Smooth muscle cell of the brain vasculature (primary cell): ENCODE measurements around the gene STAMBPL1.
"Not testable (repeated sequence)": the region's sequence is repeated elsewhere in the genome, so short reads cannot be mapped to it uniquely, and the experiment has no call there.

Experiments
- DNase-seq: peaks from one replicate; pipeline ENCODE4 v3.0.0-alpha.2; 2012; ENCODE audit warnings: low read depth, low spot score

STAMBPL1 gene

DNA sequence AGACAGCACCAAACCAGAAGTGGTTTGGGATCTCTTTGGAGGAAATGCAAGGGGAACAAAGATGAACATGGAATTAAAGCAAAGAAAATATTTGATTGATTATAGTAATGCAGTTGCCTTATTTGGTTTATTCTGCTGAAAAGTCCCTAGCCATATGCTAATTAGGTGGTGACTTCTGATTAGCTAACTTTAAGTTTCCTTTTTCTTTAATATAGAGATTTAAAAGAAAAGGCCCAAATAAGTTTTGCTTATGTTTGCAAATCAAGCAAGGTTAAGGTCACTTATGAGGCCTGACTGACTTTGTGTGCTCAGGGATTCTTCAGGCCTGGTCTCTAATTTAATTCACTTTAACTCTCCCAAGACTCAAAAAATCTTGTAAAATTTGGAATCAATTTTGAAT, 22.2 kb upstream of the STAMBPL1 start:
- DNase-seq: no peak

DNA sequence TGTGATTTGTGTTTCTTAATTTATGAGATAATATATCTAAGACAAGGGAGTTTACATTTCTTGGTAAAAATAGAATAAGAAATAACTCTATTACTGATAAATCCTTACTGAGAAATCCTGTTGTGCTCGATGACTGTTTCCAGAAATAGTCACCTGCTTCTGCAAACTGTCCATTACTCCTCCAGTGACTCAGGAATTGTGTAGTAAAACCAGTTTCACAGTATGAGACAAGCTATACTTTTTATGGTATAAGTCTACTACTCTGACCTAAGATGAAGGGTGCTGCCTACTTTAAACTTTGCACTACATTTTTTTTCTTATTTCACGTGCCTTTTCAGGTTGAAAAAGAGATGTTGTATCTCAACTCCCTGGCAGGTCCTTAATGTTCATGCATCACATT, 21.6 kb upstream of the STAMBPL1 start:
- DNase-seq: no peak

DNA sequence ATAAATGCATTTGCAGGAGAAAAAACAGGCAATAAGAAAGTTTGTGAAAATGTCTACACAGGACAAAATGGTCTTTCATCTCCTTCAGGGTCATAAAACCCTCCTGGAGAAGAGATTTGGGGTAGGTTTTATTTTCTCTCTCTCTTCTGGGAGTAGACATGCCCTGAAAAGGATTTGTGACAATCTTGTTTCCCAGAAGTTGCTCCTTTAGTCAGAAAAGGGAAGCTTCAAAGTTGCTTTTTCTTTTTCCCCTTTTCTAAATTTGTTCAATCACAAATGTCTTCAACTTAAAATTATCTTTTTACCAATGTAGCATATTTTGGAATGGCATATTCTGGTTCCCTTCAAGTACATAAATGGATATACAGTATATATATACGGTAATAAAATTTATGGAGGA, 19.0 kb upstream of the STAMBPL1 start:
- DNase-seq: no peak

DNA sequence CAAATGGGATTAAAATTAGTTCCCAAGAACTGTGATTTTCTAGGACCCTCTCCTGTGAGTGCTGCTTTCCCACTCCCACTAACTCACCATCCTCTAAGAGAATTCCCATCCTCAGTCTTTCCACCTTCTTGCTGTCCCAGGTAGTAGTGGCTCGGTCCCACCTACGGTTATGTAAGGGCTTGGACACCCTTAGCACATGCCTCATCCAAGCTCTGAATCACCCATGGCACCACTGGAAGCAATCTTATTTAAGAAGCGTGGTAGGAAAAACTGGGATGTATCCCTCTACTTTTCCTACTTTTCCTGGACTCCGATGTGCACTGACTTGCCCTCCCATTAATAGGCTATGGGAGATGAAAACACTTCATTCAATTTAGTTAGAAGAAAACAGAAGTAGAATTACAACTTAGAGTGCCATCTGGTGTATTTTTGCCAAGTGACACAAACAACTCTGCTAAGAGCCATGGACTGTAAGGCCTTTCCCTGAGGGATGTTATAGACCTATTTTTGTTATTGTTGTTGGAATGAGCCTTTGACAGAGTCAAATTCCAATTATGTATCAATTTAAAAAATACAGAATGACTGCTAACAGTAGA, 14.7 kb upstream of the STAMBPL1 start:
- DNase-seq: no peak

DNA sequence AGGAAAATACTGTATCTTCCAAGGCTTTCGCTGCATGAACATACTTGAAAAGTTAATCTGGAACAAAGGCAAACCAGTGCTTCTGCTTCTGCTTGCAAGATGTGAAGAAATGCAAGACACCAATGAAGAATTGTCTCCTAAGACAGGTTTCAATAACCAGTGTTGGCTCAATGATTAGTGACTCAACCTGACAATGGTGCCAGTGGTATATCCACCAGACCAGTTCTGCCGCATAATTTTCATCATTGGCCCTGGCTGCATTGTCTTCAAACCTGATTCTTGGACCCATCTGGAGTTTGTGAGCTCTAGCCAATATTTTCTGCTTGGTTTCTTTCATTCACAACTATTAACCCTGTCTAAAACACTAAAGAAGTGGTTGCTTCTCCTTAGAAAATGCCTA, 13.6 kb upstream of the STAMBPL1 start:
- DNase-seq: no peak

DNA sequence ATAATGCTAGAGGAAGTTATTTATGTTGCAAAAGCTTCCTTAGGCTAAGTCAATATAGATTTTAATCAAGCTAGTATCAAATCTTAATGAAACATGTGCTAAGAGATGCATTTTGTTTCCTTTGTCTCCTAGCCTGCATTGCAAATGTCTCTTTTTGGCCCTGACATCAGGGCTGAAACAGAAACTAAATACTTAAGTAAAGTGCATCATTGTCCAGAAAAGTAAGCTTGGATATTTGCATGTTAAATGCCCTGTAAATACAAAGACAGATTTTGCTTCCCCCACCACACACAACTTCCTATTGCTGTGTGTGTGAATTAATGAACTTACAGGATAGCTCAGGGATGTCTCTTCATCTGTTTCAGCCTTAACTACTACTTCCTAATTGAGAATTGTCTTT, 10.0 kb upstream of the STAMBPL1 start:
- no peak for DNase-seq

DNA sequence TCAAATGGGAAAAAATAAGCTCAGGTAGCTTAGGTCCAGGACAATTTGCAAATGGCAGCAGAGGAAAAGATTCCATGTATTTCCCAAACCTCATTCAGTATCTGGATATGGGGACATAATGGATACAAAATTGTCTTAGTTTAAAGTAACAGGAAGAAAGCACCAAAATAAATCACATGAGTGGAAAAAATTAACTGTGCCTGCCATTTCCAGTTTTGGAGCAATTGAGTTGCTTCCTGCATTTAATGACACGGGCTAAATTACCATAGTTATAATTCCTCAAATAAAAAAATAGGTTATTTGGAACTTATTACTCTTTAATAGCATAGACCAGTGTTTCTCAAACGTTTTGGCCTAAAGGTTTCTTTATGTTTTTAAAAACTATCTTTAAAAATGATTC, 6.3 kb upstream of the STAMBPL1 start:
- DNase-seq: no peak

DNA sequence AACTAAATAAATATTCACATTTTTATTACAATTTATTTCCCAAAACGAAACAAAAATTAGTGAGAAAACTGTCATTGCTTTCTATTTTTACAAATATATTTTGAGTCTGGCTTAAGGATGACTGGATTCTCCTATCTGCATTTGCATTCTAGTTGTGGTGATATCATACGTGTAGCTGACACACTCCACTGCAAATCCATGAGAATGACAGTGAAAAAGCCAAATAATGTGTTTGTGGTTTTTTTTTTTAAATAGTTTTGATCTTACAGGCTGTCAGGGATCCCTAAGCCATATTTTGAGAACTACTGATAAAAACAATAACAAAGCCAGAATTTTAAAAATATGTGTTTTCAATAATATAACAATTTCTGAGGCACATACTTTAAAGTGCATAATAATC, 5.8 kb upstream of the STAMBPL1 start:
- DNase-seq: no peak

DNA sequence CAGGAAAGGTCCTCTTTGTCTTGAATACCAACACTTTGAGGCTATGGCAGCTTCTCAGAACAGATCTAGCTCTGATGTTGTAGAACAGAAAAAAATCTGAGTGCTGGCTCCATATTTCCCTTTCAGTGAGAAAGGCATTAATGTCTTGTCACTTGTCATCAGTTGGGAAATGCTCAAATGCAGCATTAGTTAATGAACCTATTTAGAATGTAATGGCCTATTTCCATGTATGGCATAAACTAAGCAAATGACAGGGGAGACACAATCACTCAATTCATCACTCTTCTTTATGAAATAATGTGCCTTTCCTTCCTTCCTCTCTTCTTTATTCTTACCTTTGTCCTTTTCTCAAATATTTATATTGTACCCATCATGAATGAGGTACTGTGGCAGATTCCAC, 5.0 kb upstream of the STAMBPL1 start:
- no peak for DNase-seq

DNA sequence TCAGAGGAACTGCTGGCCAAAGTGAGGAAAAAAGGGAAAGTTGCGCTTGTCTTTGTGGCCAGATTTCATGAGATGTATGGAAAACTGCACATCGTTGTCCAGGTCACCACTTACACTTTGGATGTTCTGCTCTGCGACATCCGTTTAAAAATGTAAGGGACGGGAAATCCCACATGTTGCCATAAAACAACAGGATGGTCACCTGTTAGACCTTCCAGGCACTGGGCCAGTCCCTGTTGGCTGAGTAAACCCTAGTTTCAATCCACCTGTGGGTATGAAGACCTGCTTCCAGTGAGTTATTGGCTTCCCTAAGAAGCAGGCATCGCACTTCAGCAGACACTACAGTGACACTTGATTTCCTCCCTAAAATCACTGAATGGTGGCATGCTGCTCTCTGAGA, 2.7 kb upstream of the STAMBPL1 start:
- no peak for DNase-seq

DNA sequence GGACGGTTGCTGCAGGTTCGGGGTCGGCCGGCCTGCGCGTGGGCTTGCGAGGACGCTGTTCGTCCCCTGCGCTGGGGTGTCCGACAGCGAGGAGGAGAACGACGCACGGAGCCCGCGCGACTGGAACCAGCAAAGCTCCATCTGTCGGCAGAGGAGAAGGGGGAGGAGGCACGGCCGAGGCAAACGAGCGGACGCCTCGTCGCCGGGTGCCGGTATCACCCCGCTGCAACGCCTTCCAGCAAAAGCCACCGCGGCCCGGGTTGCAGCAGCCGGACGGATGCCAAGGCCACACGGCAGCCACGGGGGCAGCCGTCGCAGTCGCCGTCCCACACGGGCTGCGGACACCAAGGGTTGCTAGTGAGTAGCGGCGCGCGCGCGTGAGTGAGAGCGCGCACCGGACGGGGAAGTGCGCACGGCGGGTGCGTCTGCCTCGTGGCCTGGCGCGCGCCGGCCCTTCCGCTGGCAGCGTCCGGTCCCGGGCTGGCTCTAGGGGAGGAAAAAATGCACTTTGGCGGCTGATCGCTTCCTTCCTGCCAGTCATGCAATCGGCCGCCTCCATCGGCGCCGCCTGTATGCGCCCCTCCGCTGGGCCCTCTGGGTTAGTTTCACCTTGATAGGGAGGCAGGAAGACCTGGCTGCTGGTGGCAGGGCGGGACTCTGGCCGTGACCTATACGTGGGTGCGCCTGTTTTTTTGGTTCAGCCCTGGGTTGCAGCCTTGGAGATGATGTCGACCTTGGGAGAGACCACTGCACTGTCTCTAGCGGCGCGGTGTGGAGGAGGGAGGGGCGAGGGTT, 434 bp downstream of the STAMBPL1 start:
- DNase-seq: no peak

DNA sequence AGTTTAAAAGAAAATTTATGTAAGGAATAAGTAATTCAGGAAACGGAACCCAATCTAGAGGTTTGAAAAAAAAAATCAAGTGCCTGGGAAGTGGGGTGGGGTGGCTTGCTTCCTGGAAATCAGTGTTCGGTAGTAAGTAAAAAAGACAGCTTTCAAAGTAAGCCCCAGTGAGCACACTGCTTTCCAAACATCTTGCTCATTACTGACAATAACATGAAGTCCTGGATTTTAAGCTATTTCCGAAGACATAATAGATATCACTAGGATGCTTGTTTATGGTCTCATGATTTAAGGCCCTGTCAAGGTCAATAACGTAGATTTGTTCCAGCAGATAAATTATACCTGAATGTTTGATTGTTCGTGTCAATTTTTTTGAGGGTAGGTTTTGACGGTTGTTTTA, 1.3 kb downstream of the STAMBPL1 start:
- no peak for DNase-seq

DNA sequence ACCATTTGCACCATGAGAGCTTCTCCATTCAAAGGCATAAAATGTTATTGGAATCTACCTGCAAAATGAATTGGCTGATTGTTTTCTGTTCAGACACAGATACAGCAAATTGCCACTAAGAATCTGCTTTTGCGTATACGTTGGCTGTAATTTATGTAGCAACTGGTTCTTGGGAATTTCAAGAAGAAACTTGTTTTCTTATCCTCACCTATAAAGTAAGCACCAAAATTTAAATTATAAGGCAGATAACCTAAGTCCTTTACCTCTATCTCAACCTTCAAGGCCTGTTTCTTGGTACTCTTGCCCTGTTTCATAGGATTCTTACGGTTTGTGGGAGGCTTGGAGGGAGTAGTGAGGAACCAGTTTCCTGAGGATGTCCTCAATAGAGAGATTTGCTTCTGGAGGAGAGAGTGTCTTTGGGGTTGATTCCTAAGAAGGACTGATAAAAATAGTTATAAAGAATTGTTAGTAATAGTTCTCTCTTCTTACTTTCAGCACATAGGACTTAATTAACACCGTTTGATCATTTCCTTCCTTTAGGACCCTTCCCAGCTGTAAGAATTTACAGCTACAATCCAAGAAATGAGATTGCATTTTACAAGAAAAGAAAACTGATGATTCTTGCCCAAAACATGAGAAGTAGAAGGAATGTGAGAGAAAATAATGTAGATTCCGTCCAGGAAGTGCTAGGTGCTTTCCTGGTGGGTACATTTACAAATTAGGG, 2.0 kb downstream of the STAMBPL1 start:
- no peak for DNase-seq

DNA sequence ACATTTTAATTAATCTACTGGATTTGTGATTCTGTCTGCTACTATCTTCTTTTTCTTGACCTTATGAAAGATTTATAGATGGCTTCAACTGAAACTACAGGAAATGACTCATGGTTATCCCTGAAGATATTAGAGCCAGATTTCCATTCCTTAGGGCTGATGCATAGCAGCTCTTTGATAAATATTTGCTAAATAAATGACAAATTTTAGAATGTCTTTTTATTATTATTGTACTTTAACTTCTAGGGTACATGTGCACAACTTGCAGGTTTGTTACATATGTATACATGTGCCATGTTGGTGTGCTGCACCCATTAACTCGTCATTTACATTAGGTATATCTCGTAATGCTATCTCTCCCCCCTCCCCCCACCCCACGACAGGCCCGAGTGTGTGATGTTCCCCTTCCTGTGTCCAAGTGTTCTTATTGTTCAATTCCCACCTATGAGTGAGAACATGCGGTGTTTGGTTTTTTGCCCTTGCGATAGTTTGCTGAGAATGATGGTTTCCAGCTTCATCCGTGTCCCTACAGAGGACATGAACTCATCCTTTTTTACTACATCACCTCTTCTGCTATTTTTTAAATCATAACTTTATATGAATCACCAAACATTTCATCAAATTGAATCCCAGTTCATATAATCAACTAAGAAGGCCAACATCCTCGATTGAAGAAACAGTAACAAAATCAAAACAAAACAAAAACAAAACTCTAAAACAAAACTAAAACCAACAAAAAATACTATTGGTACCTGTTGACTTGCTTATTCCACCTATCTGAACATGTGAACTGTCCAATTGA, 2.8 kb downstream of the STAMBPL1 start:
- DNase-seq: not testable (repeated sequence)

DNA sequence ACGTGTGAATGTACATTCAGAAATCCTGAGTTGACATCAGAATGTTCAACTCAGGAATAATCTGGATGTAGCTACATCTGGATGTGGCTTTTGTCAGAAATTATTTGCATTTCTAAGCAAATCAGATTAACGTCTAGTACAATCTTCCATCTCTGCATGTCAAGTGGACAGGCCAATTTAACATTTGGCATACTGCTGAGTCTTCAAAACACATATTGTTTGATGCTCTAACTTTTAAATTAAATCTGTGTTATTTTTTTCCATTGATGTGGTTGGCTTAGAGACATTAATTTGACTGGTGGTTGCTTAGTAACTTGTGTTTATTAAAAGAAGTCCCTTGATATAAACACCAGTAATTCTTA, 3.4 kb downstream of the STAMBPL1 start:
- no peak for DNase-seq

DNA sequence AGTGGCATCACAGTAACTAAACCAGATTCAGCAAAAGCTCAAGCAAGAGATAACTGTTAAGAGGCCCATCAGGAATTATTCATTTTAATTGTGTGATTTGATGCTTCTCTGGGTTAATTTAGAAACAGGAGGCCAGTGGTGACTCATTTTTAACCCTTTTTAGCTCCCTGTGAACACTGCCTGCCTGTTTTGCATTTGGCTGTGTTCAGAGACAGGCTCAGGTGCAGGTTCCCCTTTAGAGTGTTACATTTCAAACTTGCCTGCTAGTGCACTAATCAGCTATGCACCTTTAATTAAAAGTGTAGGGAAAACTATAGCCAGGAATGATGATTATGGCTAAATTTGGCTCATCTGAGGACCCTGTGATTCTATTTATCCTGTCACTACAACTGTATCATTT, 6.5 kb downstream of the STAMBPL1 start:
- no peak for DNase-seq

DNA sequence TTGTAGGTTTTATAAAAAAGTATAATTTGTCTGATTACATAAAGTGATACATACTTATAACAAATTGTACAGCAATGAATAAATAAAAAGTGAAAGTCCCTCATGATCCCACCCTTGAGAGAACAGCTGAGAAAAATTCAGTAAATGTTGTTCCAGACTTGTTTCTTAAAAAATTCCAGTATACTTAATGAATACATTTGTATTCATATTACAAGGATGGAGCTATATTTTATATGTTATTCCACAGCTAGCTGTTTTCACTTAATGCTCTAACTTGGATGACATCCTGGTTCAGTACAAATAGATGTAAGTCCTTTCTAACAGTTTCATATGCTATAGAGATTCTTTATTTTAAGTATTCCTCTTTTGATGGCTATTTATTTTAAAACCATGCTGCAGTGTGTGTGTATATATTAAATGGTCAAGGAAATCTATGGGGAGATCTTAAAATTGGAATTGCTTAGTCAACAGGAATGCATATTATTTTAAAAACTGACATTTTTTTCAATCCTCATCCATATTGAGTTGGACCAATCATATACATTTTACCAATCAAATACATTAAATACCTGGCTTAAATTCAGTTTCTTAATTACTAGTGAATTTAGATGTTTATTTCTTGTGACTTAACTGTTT, 8.9 kb downstream of the STAMBPL1 start:
- DNase-seq: no peak

DNA sequence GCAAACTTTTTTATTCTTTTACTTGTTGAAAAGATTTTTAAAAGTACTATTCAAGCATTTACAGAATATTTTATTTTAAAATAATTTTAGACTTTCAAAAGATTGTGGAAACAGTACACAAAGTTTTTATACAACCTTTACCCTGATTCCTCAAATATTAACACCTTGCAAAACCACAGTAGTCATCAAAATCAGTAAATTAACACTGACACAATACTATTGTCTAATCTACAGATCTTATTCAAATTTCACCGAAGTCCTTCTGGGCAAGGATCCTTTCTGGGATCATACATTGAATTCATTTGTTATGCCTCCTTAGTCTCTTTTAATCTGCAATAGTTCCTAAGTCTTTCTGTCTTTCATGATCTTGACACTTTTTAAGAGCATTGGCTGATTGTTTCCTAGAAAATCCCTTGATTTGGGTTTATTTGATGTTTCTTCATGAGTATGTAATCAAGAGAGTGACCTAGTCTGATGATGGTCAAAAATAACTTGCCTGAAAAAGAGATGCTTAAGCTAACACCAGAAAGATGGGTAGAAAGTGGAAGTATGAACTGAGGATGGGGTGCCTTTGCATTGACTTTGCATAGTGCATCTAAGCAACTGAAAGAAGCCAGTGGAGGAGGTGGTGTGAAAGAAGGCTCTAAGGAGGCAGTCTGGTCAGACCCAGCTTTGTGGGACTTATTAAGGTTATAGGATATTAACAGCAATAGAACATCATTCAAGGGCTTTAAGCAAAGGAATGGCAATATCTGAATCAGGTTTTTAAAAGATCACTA, 9.7 kb downstream of the STAMBPL1 start:
- no peak for DNase-seq

DNA sequence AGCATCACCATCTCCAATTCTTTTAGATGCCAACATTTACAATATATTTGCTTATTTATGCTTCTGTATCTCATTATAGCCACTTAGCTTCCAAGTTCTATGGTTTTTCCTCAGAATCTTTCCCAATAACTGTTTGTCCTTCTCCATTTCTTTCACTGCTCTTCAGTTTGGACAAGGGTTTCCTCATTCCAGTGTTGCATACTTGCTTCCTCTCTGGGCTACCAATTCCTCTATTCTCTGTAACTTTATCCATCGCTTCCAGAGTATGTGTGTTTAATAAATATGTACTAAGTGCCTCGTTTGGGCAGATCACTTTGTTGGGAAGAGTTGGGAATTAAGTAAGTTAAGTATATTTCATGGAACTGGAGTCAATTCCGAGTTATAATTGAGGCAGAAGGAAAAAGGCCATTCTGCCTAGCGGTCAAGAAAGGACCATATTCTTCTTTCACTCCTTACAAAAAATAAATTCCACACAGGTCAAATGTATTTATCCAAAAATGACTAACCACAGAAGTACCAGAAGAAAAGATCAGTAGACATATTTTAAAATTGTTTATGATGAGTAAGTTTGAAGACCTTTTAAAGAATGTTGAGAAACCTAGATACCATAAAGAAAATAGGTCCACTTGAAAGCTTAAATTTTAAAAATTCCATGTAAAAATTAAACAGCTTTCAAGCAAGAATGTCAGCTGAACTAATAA, 10.8 kb downstream of the STAMBPL1 start:
- no peak for DNase-seq

DNA sequence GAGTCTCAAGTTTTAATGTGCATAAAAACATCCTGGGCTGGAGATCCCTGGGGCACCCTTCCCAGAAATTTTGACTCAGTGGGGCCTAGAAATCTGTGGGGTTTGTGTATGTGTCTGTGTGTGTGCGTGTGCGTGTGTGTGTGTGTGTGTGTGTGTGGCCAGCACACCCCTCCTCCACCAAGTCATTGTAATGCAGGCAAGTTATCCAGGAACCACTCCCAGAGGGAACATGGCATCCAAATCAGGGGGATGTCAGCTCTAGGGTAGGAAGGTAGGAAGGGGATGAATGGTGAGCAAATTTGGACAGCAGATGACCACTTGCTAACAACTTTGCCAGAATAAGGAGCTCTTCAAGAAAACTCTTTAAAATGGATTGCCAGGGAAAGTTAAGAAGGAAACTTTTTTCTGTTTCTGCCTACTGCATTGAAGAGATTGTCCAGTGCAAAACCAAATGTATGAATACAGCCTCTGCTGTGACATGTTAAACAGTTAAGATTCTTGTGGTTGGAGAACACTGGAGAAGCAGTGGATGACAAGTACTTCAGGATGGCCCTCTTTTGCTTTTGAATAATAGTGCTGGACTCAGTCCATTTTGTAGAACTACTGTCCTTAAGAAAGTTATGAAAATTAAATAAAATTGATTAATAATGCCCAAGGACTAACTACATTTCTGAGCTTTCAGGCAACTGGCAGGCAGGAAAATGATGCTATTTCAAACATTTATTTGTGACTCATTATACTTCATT, 12.3 kb downstream of the STAMBPL1 start:
- no peak for DNase-seq
